ENCODE measurements around the gene SNTG2. TPM values are rescaled to one million over a fixed set of nuclear protein-coding genes. Genes with fewer than 3 reads are reported as not detected.

SNTG2 gene
- polyA plus RNA-seq, 1 donor, result 0.46 TPM

GRCh38 chr2:1310202-1310601 is 359.6 kb downstream of the SNTG2 start:
- DNase-seq (ENCODE audit: low read depth), result no peak

DNA sequence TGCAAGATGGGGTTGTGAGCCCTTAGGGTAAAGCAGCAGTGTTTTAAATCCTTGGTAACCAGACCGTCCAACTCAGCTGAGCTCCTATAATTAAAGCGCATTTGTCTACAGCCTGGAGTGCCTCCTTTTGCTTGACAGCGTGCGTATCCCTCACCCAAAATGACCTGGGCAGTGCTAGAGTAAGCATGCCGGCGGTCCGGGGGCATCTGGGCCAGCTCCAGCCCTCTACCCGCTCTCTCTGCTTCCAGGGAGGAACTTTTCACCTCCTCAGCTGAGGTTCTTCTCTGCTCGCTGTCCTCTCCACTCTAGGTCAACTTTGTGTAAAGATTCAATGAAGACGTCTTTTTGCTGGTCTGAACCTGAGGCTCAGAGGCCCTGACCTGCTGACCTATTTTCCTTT is 360.2 kb downstream of the SNTG2 start:
- no peak for DNase-seq (ENCODE audit: low read depth)

DNA sequence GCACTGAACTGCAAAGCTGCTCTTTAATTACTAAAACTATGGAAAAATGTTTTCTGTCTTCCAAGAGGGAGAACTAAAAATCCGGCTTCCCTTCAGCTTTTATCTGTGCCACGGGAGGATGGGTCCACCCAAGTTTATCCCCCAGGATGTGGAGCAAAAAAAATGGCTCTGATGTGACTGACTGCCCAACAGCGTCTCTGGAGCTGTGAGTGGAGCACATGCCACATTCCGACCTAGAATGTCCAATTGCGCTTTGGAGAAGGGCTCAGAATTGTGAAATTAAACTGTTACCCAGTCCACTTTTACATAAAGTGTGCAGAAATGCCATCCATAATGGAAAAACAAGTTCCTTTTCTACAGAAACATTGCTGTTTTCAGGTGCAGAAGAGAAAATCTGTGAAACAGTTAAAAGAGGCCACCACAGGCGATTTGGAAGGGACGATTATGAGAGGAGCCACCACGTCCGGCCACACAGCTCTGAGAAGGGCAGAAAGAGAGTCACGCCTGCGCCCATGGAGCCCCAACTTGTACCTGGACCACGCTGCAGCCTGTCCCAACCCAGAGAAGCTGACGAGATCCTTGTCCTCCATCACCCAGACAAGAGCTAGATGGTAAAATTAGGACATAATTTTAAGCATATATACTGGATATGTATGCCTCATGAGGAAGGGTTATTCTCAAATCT is 362.7 kb downstream of the SNTG2 start:
- DNase-seq (ENCODE audit: low read depth), result no peak

- no peak for DNase-seq (ENCODE audit: low read depth)
Measured at GRCh38 chr2:1314254-1314653, 363.6 kb downstream of the SNTG2 start.

GRCh38 chr2:1318366-1319009 is 367.8 kb downstream of the SNTG2 start:
- DNase-seq (ENCODE audit: low read depth), result no peak

GRCh38 chr2:1319393-1319792 is 368.7 kb downstream of the SNTG2 start:
- no peak for DNase-seq (ENCODE audit: low read depth)

DNA sequence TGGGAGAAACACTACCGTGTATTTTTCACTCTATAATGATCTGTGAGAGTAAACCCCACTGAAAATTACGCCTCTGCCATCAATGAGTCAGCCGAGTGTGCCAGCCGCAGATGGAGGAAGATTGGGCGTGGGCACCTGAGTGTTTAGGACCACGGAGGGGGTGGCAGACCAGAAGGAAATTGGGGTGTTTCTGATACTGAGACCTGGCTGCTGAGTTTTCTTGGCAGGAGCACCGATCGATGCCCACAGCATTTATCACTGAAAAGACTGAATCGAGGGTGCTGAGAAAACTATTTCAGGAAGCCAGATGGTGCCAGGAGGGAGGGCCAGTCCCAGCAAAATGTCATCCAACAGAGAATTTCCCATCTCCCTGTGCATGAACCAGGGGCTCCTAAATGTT is 370.7 kb downstream of the SNTG2 start:
- no peak for DNase-seq (ENCODE audit: low read depth)

GRCh38 chr2:1324884-1325283 is 374.2 kb downstream of the SNTG2 start:
- no peak for DNase-seq (ENCODE audit: low read depth)

GRCh38 chr2:1328684-1329083 is 378.0 kb downstream of the SNTG2 start:
- DNase-seq (ENCODE audit: low read depth), result no peak

GRCh38 chr2:1339388-1340140 is 388.9 kb downstream of the SNTG2 start:
- no peak for DNase-seq (ENCODE audit: low read depth)

GRCh38 chr2:1340141-1340512 is 389.5 kb downstream of the SNTG2 start:
- no peak for DNase-seq (ENCODE audit: low read depth)

DNA sequence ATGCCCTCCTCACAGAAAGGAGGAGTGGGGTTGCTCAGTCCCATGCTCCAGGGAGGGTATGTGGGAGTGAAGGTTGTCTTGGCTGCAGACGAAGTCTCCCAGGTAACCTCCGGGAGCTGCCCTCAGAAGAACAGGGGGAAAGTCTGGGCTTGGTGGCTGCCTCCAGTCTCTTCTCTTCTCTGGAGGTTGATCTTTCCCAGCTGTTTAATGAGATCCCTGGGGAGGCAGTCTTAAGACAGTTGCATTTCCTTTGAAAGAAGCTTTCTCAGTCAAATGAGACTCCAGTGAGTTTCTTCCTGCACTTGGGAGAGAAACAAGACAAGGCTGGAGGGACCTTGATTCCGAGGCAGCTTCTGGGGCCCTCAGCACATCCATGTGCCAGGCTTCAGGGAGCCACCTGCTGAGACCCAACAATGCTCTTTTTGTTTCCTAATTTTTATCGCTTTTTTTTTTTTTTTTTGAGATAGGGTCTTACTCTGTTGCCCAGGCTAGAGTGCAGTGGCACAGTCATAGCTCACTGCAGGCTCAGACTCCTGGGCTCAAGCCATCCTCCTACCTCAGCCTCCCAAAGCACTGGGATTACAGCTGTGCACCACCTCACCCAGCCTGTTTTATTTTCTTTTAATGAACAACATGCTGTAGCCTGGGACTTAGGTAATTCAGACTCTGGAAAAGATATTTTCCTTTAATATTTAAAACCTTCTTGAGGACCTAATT is 390.9 kb downstream of the SNTG2 start:
- DNase-seq (ENCODE audit: low read depth), result no peak

- no peak for DNase-seq (ENCODE audit: low read depth)
Measured at GRCh38 chr2:1348789-1349188, 398.1 kb downstream of the SNTG2 start.

DNA sequence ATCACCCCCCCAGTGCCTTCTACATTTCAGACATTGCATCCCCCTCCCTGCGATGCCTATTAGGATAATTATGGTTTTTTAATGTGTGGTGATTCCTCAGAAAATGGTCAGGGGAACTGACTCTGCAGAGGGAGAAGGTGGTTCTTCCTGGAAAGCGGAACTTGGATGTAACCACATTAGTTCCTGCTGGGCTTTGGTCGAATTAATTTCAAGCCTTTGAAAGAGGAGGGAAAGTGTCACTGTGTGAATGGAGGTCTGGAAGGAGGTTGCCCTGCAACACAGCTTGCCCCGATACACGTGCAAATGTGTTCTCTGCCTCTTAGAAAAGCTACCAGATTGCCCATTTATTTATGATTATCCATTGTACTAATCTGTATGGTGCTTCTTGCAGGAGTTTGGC is 399.5 kb downstream of the SNTG2 start:
- DNase-seq (ENCODE audit: low read depth), result no peak

DNA sequence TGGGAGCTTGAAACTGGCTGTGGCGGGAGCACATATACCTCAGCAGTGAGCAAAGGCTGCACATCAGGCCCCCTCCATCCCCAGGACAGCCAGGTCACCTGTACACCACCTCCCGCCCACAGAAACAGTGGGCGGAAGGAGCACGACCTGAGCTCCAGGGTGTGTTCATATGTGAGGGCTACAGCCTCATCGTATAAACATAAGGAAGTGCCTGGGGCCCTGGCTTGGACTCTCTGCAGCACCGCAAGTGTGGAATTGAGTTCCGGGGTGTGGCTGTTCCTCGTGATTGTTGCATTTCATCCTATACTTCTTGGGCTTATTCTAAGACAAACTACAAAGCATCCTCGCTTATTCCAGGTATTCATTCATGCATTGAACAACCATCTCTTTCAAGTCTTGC is 402.5 kb downstream of the SNTG2 start:
- DNase-seq (ENCODE audit: low read depth), result no peak

DNA sequence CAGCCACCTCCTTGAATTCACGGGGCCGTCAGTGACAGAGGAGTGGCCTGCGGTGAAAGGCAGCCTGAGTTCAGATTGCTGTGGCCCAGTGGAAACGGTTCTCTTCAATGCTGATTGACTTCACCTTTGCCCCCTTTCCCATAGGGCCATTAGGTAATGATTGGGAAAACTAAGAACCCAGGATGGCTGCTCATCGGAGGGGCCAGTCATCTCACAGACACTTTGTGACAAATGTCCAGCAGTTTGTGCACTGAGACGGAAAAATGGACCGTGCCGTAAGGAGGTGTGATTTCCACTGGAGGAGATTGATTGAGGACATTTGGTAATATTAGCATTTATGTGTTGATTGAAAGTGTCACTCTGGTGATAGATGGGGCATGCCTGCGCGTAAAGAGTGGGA is 402.9 kb downstream of the SNTG2 start:
- DNase-seq (ENCODE audit: low read depth), result no peak

- DNase-seq (ENCODE audit: low read depth), result no peak
Measured at GRCh38 chr2:1360144-1360543, 409.5 kb downstream of the SNTG2 start.

DNA sequence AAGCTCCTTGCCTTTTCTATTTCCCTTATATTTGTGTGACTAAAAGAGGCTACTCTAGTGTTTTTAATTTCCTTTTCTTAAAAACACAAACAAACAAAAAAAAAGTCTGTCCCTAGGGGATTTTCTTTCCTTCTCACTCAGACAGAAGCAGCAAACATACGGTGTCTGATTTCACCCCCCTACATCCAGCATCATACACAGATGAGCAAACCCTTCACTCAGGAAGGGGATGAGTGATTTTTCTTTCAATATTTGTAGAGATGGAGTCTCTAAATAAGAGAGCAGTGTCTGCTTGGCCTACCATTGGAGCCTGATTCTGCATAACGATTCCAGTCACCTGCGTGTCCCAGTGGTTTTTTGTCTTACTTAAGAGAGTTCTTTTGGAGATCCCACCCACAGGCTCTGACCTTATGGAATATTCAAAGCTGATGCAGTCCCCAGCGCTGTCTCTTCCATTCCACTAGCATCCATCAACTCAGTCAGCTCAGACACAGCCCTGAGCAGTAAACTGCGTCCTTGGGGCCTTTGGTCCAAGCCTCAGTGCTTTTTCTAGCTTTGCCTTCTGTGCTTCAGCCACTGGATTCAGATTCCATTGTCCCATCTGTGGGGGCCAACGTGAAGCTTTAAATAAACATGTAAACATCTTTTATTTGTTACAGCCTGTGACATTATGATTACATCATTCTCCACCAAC is 410.1 kb downstream of the SNTG2 start:
- no peak for DNase-seq (ENCODE audit: low read depth)

DNA sequence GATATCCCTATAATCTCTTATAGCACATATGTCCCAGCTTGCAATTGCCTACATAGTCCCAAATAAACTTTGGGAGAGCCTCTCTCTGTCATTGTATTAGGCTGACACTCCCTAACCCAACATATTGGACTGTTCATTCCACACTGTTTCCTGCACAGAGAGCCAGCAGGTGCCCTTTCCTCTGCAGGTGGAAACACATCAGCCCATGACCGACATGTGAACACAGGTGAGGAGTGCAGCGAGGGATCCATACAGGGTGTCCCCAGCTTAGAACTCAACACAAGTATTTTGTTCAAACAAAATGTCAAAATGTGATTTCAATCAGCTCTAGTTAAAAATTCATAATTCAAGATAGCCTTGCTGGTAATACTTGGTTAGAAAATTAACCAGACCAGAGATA is 412.7 kb downstream of the SNTG2 start:
- DNase-seq (ENCODE audit: low read depth), result no peak

GRCh38 chr2:1366546-1367134 is 416.0 kb downstream of the SNTG2 start:
- DNase-seq (ENCODE audit: low read depth), result no peak

DNA sequence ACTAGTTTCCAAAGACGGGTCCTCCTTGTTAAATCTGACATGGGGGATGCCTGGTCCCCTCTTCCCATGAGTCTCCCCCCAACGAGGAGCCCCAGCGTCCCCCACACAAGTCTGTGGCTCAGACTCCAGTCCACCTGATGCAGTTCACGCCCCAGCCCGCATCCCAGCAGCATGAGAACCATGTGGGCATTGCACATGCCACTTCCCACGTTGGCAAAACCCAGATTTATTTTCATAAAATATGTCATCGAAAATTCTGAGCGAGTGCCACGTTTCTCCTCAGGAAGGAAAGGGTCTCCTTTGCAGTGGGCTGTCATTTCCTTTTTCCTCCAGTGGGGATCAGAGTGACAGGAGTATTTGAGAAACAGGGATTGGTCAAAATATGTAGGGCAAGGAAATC is 417.0 kb downstream of the SNTG2 start:
- no peak for DNase-seq (ENCODE audit: low read depth)

Measured in forelimb muscle (tissue), 1 donor.